ENCODE measurements around the gene GRID2.

GRCh38 chr4:92303621-92304027, at the start of gene GRID2:
- TF ChIP-seq NAIF1 (CRISPR knock-in tag; IDR thresholded peaks at IDR 0.05; ENCODE audit: borderline replicate concordance) = no peak
- no peak for TF ChIP-seq MEIS2 (CRISPR knock-in tag; IDR thresholded peaks at IDR 0.05)
- no peak for TF ChIP-seq PRDM15 (CRISPR knock-in tag; IDR thresholded peaks at IDR 0.05)
- TF ChIP-seq SOX6 (IDR thresholded peaks at IDR 0.05) = no peak
- no peak for TF ChIP-seq SOX6 (CRISPR knock-in tag; IDR thresholded peaks at IDR 0.05)

All from HepG2 (cell line).